Fibroblast of villous mesenchyme (primary cell): ENCODE results near the gene USP50. TPM values are rescaled to one million over a fixed set of nuclear protein-coding genes. Genes with fewer than 3 reads are reported as not detected.

ENCODE experiments used
- DNase-seq: peaks from one replicate; pipeline ENCODE4 v3.0.0-alpha.2; 2010; ENCODE audit warnings: low read depth
- H3K4me3 ChIP-seq: 2 replicates; pipeline ENCODE4 v1.5.1; 2011; ENCODE audit warnings: low read depth, mild to moderate bottlenecking, low read length
- CTCF ChIP-seq: IDR thresholded peaks from 2 replicates; pipeline ENCODE4 v1.5.1; 2012; ENCODE audit warnings: low read depth, mild to moderate bottlenecking, low read length; ENCODE audit not compliant: insufficient read depth
- small RNA-seq: library from RNA; depleted of rRNA; stranded (forward); fragments of <200 nt; gene quantifications from one replicate; pipeline ENCODE3, GENCODE V24; 2012
- total RNA-seq: library from RNA; depleted of rRNA; stranded (reverse); fragments of >200 nt; gene quantifications from 2 replicates; pipeline ENCODE4 v1.2.3, GENCODE V29; 2012

The USP50 gene
- total RNA-seq, 1 donor = not detected

- DNase-seq = peak; percentile 7
- no peak overlapping the region for H3K4me3 ChIP-seq
- no peak for TF ChIP-seq CTCF
Measured at GRCh38 chr15:50458348-50459112, 87.9 kb downstream of the USP50 start.

DNA sequence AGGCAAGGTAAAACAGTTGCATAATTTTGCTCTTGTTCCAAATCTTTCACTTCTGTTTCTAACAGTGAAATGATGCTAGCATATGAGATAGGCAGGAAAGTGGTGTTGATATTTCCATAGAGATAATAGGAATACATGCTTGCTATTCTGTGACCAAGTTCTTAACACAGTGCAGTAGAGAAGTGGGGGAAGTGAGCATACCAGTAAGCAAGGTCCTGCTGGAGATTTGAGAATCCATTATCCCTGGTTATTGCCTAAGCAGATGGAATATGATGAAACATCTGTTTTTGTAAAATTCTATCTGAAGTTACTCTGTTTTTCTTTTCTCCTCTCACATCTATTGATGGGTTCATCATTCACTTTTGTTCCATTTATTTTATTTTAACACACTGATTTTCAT, 93.5 kb downstream of the USP50 start:
- H3K4me3 ChIP-seq = no peak overlapping the region
- peak; percentile 70 for DNase-seq
- no peak for TF ChIP-seq CTCF

Small RNAs within 50 kb of the gene (small RNA-seq; reads per million reads assigned to genes)
- not detected for gene RNA5SP395

Other genes with a start within 250 kb of the USP50 start
- 33.8 and 44.9 TPM in 2 replicates for gene GABPB1, start 191.5 kb downstream of the USP50 start, total RNA-seq
- gene USP8, start 122.3 kb downstream of the USP50 start, total RNA-seq = 47.0 and 54.0 TPM in 2 replicates
- 58.3 and 69.5 TPM in 2 replicates for gene TRPM7, start 140.1 kb upstream of the USP50 start, total RNA-seq
- gene SPPL2A, start 219.0 kb upstream of the USP50 start, total RNA-seq = 59.9 and 75.6 TPM in 2 replicates